Heart left ventricle (tissue), 13 donors: ENCODE data around the gene MRGPRE.

ENCODE experiments used
- CTCF ChIP-seq, 12 donors: fragments of 200-600 bp; sonication (generic) in 4 of 12; IDR thresholded peaks; one replicate each; pipeline versions ENCODE4 v1.5.0 to v1.8.0; 2018 to 2022; ENCODE audit warnings: antibody characterized with exemption in 12 of 12, mild to moderate bottlenecking in 5 of 12
- POLR2A ChIP-seq, 2 donors: fragments of 450-650 bp; IDR thresholded peaks; one replicate each; pipeline ENCODE4 v1.6.1; 2017; ENCODE audit warnings: antibody characterized with exemption in 2 of 2, mild to moderate bottlenecking in 2 of 2, moderate library complexity in 2 of 2
- donor health status: ischemic (EF 13 %, LVEDD 7.1; RV severe dilation, severe dysfunction).
- donor health status: DM: no; HTN: yes; CAD: no.
- donor health status: DM: no; HTN: no; CAD: no.
- donor health status: ischemic (EF 25% LVEDD 6.9; RV normal size, moderate dysfunction).
- donor health status: ischemic (EF 25% LVEDD 5.7; RV mildly dilated, moderate dysfunction).
- donor health status: ischemic (EF 35%, LVEDD 5.7; RV mildly dilated, moderate dysfunction).
- donor health status: nonischemic (EF 11% LVEDD 7.7; RV severe dilation, severe dysfunction).
- donor health status: DM: yes; HTN: yes; CAD: no.
- donor health status: PGD.
- donor health status: ischemic (EF 29% LVEDD 5.4; RV normal size, mild dysfunction).
- donor health status: nonischemic (EF 23%, LVEDD 6.1; RV moderate dilation, normal function).

DNA sequence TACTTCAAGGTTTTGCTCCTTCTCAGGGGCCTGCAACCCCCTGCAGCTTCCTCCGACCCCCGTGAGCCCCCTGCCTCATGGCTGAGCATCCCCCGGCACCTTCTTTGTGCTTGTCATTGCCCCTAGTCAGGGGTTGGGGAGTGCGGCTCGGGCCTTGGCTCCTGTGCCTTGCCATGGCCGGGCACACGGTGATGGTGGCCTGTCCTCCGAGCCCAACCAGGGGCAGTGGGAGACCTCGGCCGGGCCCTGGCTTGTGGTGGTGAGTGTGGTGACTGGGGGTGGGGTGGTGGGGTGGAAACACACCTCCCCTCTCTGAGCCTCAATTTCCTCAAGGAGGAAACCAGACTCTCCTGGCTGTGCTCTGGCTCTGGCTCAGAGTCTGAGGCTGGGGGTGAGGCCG lies 12.1 kb downstream of the MRGPRE start:
- no peak for TF ChIP-seq CTCF (IDR thresholded peaks at IDR 0.05)
- no peak for TF ChIP-seq POLR2A (IDR thresholded peaks at IDR 0.05)
